Measurements from ENCODE around the gene SCAMP4. TPM values are rescaled to one million over a fixed set of nuclear protein-coding genes. Genes with fewer than 3 reads are reported as not detected.
"Not testable (repeated sequence)": the region's sequence is repeated elsewhere in the genome, so short reads cannot be mapped to it uniquely, and the experiment has no call there.

Gene SCAMP4
- total and polyA plus RNA-seq, 3 donors from 2014 or later: 50.1 to 108 (median 80.1) TPM

- DNase-seq: no peak
- intact Hi-C loops (cut with DNase I; ENCODE audit: low total_unique reads): no loop called here
- no peaks in the 10 kb centered on the region for H3K27me3 ChIP-seq
- H3K36me3 ChIP-seq (ENCODE audit: low read depth, missing control alignments): no peaks in the 10 kb centered on the region
- TF ChIP-seq POLR2A (IDR thresholded peaks at IDR 0.05) (no peak), CTCF (IDR thresholded peaks at IDR 0.05) (no peak)
- no peaks in the 10 kb centered on the region for H3K9me3 ChIP-seq
- peaks cover 31% of the 10 kb centered on the region for H3K4me1 ChIP-seq
- peak overlapping the region; percentile 85 to 88 for H3K27ac ChIP-seq
- no peak overlapping the region for H3K4me3 ChIP-seq
- WGBS, 2 donors: 25 to 80% methylated on average over 4 to 19 of the region's 25 CpGs
These were observed 32.2 kb upstream of the SCAMP4 start for GRCh38 chr19:1872807-1873523.

GRCh38 chr19:1873524-1874473 is 31.4 kb upstream of the SCAMP4 start:
- peak; percentile 72 for DNase-seq

DNA sequence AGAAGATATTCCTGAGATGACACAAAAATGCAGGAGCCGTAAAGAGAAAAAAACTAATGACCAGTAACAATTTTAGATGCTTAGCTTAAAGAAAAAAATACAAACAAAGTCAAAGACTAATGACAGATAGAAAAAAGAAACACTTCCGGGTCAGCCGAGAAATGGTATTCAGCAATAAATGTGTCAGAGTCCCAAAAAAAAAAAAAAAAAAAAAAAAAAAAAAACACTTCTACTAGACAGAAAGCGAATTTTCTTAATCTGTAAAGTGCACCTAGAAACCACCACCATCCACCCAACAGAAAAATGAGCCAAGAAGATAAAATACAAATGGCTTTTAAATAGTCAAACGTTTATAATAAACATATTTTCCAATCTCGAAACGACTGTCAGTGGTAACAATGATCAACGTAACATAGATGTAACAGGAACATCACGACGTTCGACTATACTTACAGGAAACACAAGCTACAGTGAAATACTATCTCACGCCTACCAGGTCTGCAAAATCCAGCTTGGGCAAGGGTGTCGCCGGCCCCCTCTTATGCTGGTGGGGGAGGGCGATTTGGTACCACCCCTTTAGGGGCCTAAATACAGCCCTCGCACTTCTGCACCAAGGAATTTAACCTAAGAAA is 30.5 kb upstream of the SCAMP4 start:
- TF ChIP-seq POLR2A (IDR thresholded peaks at IDR 0.05) (no peak), CTCF (IDR thresholded peaks at IDR 0.05) (no peak)
- DNase-seq: no peak
- intact Hi-C loops (cut with DNase I; ENCODE audit: low total_unique reads): no loop called here

More at GRCh38 chr19:1873524-1874473, 31.4 kb upstream of the SCAMP4 start:
- H3K4me3 ChIP-seq: peak overlapping the region in 1 of 2 donors; percentile 24
- H3K4me1 ChIP-seq: peaks cover 31% of the 10 kb centered on the region
- H3K27me3 ChIP-seq: no peaks in the 10 kb centered on the region
- WGBS, 2 donors: 22 to 30% methylated on average over 26 to 29 of the region's 29 CpGs
- H3K27ac ChIP-seq: peak overlapping the region; percentile 85 to 88
- TF ChIP-seq CTCF (IDR thresholded peaks at IDR 0.05) (no peak), POLR2A (IDR thresholded peaks at IDR 0.05) (no peak)
- no peaks in the 10 kb centered on the region for H3K36me3 ChIP-seq (ENCODE audit: low read depth, missing control alignments)
- intact Hi-C loops (cut with DNase I; ENCODE audit: low total_unique reads): no loop called here
- no peaks in the 10 kb centered on the region for H3K9me3 ChIP-seq

DNA sequence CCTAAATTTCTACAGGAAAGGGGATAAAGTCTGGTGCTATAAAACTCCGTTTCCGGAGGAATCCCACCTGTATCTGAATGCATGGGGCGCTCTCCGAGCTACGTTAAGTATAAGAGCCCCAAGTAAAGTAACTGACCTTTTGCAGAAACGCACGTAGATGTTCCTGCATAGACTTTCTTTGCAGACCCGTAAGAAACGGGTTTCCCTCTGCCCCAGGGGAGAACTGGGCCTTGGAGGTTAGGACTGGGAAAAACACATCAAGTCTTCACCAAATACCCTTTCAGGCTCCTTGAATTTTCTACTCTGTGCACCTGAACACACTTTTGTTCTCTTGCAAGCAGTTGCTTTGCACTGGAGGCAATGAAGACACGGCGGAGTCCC is 29.9 kb upstream of the SCAMP4 start:
- DNase-seq; H3K27me3 ChIP-seq; H3K9me3 ChIP-seq; intact Hi-C loops (cut with DNase I; ENCODE audit: low total_unique reads); H3K36me3 ChIP-seq (ENCODE audit: low read depth, missing control alignments): not testable (repeated sequence)
- Histone ChIP-seq H3K4me3 (peak overlapping the region; percentile 85 to 93), H3K27ac (peak overlapping the region; percentile 81 to 88), H3K4me1 (peaks cover 31% of the 10 kb centered on the region)
- WGBS, 2 donors: 1 to 2% methylated on average over 9 to 11 of the region's 11 CpGs

More for the DNA sequence above, 30.5 kb upstream of the SCAMP4 start:
- no peaks in the 10 kb centered on the region for H3K9me3 ChIP-seq
- no peaks in the 10 kb centered on the region for H3K27me3 ChIP-seq
- no peaks in the 10 kb centered on the region for H3K36me3 ChIP-seq (ENCODE audit: low read depth, missing control alignments)
- peak overlapping the region; percentile 85 to 93 for H3K4me3 ChIP-seq
- peak overlapping the region in 1 of 2 donors; percentile 88 for H3K27ac ChIP-seq
- 7 to 8% methylated on average over 16 of the region's 16 CpGs for WGBS, 2 donors
- H3K4me1 ChIP-seq: peaks cover 31% of the 10 kb centered on the region
